PC-3 (cell line): ENCODE results near the gene SMC2.

Source experiments
- EZH2 ChIP-seq: fragments of 300-600 bp; sonication (generic); IDR thresholded peaks from one replicate; pipeline ENCODE4 v1.6.1; 2017; ENCODE audit warnings: antibody characterized with exemption, mild to moderate bottlenecking, low read length; ENCODE audit not compliant: unreplicated experiment
- EZH2phosphoT487 ChIP-seq: fragments of 300-600 bp; sonication (generic); IDR thresholded peaks from 2 replicates; pipeline ENCODE4 v1.6.1; 2018; ENCODE audit warnings: mild to moderate bottlenecking, antibody characterized with exemption, low read length, borderline replicate concordance
- TF ChIP-seq, protein P1 (sequence below): fragments of 300-600 bp; sonication (generic); conservative IDR thresholded peaks from 2 replicates; pipeline ENCODE4 v1.5.1; 2017; ENCODE audit warnings: antibody characterized with exemption, low read depth, mild to moderate bottlenecking, low read length

DNA sequence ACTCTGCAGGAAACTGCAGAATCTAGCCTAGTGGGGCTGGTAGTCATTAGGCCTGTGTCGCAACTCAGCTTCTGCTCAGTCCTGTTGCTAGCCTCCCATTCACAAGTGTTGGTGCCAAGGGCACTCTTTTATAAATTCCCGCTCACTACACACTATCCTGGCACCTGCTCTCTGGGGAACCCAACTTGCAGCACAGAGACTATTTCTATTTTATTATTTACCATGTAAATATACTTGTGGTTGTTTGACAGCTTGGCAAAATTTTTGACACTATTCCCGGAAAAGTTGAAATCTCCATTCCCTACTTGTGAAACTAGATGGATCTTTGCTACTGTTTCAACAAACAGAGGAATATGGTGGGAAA is 20.4 kb upstream of the SMC2 start:
- TF ChIP-seq, protein P1, sequence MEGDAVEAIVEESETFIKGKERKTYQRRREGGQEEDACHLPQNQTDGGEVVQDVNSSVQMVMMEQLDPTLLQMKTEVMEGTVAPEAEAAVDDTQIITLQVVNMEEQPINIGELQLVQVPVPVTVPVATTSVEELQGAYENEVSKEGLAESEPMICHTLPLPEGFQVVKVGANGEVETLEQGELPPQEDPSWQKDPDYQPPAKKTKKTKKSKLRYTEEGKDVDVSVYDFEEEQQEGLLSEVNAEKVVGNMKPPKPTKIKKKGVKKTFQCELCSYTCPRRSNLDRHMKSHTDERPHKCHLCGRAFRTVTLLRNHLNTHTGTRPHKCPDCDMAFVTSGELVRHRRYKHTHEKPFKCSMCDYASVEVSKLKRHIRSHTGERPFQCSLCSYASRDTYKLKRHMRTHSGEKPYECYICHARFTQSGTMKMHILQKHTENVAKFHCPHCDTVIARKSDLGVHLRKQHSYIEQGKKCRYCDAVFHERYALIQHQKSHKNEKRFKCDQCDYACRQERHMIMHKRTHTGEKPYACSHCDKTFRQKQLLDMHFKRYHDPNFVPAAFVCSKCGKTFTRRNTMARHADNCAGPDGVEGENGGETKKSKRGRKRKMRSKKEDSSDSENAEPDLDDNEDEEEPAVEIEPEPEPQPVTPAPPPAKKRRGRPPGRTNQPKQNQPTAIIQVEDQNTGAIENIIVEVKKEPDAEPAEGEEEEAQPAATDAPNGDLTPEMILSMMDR: no peak
- TF ChIP-seq EZH2 (no peak), EZH2phosphoT487 (no peak)
